ENCODE data around the gene NSDHL. TPM values are rescaled to one million over a fixed set of nuclear protein-coding genes. Genes with fewer than 3 reads are reported as not detected.

The NSDHL gene
- total RNA-seq, 2 experiments from 2014 or later, result 22.9 to 23.6 TPM

GRCh38 chrX:152843852-152844251 is 13.0 kb downstream of the NSDHL start:
- ChIA-PET POLR2A (no interaction called here), CTCF (no interaction called here)

DNA sequence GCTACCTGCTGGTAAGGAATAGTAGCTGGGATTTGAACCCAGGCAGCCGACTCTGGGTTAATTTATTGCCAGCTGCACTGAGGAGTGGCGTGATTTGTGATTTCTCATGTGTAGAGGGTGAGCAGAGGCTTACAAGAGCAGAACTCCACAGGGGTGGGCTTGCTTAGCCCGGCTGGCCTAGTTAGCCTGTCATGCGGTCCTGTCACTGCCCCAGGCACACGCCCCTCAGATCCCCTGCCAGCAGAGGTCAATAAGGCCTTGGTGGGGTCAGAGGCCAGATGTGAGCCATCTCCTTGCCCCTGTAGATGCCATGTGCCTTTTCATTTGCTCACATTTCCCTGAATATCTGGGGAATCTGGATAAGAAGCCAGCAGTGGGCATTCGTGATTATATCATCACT is 13.4 kb downstream of the NSDHL start:
- POLR2A ChIA-PET, result no interaction called here

DNA sequence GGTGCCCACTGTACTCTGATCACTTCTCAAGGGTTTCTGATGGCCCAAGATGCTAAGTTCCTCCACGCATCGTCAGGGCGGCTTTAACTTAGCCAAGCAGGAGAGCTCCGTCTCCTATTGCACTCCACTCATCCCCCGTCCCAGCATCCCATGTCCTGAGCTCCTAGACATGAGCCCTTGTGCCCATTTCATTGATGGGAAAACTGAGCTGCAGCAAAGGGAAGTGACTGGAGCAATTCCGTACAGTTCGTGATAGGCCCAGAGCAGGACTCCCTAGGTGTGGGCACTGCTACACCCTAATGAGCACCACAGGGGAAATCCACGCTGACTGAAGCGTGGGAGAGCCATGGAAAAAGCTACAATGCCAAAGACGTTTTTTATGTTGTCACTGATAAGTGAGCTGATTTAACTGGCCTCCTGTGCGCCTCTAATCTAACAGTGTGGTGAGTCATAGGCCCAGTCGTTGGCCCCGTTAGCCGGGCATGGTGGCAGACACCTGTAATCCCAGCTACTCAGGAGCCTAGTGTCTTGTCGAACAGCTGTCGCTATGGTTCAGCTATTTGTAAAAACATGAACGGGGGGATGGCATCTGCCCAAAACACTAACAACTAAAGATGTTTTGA is 14.9 kb downstream of the NSDHL start:
- ChIA-PET CTCF (no interaction called here), POLR2A (no interaction called here)

More for the DNA sequence above, 13.4 kb downstream of the NSDHL start:
- CTCF ChIA-PET, result no interaction called here

DNA sequence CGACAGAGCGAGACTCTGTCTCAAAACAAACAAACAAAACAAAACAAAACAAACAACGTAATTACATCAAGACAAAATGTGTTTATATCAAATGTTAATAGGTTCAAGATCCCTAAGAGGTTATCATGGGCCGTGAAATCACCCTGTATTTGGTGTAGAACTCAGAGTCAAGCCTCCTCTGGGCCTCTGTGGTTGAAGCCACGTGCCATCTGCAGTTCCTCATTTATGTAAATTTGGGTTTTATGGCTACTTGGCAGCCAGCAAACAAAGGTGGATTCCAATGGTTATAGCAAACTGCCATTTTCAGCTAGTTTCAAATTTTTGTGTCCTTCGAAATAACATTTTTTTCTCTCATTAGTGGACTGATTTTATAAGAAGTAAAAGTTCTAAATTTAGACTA is 16.4 kb downstream of the NSDHL start:
- CTCF ChIA-PET, result no interaction called here
- POLR2A ChIA-PET, result no interaction called here

GRCh38 chrX:152850465-152850864 is 19.6 kb downstream of the NSDHL start:
- CTCF ChIA-PET, result no interaction called here
- POLR2A ChIA-PET, result no interaction called here

DNA sequence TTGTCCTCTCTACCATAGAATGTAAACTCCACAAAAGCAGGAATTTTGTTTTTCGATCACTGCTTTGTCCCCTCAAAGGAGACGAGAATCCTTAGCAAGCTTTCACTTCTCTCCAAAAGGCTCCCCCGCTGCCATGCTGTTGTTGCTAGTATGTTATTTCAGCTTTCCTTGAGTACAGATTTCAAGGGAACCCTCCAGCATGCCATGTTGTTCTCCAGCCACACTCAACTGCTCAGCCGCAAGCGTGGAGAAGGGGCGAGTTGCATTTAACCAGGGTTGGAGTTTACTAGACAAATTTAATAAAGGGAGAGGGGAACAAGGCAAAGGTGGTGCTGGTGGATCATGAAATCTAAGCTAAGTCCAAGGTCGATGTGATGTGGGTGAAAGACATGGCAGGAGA is 23.1 kb downstream of the NSDHL start:
- POLR2A ChIA-PET, result no interaction called here
- CTCF ChIA-PET, result no interaction called here

DNA sequence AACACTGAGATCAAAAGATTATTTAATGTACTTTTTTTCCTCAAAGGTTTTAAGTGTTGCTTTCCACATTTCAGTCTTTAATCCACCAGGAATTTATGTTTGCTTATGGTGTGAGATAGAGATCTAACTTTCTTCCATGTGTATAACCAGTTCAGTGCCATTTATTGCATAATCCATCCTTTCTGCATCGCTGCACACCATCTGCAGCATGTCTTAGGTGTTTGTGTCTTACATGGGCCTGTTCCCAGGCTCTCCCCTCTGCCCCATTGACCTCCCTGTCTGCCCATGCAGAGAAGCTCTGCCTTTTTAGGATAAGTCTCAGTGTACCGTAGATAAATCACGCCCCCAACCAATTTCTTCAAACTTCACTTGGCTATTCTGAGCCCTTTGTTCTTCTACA is 30.3 kb downstream of the NSDHL start:
- ChIA-PET CTCF (no interaction called here), POLR2A (no interaction called here)

DNA sequence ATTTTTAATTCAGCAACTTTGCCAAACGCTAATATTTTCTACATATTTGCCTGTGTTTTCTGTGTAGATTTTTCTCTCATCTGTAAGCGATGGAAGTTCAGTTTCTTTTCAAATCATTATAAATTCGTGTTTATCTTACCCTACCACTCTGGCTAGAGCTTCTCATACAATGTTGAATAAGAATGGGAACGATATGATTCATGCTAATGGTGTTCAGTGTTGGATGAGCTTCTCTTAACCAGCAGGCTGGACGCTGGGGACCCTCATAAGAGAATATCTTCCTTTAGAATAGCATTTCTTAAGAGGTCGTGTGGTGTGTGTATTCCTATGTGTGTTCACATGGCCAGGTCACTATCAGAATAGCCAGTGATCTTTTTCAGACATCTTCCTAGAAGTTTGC is 31.0 kb downstream of the NSDHL start:
- ChIA-PET POLR2A (no interaction called here), CTCF (no interaction called here)

GRCh38 chrX:152865232-152865920 is 34.5 kb downstream of the NSDHL start:
- ChIA-PET CTCF (no interaction called here), POLR2A (no interaction called here)

DNA sequence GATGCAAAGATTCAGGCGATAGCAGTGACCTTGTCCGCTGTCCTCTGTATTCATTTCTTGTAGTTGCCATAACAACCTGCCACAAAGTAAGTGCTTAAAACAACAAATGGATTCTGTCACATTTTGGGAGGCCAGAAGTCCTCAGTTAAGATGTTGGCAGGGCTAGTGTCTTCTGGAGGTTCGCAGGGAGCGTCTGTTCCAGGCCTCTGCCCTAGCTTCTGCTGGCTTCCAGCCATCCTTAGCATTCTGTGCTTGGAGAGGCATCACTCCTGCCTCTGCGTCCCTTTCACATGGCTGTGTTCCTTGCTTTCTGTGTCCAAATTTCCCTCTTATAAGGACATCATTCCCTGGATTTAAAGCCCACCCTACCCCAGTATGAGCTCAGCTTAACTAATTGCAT is 35.5 kb downstream of the NSDHL start:
- CTCF ChIA-PET, result no interaction called here
- POLR2A ChIA-PET, result no interaction called here

DNA sequence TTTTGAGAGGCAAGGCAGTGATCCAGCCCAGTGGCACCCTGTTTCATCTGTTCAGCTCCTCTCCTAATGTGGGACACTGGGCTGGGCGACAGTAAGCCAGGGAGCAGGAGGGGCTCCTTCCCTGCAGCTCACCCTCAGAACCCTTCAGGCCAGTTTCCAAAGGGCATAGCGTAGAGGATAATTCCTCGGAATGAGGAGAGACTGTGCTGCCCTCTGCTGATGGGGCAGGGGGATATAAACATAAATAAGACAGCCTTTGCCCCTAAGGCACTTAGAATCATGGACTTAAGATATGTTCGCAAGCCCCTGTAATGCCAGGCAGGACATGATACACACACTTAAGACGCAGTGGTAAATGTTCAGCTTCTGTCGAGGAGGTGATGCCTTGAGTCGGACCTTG is 39.1 kb downstream of the NSDHL start:
- CTCF ChIA-PET, result no interaction called here
- POLR2A ChIA-PET, result no interaction called here

DNA sequence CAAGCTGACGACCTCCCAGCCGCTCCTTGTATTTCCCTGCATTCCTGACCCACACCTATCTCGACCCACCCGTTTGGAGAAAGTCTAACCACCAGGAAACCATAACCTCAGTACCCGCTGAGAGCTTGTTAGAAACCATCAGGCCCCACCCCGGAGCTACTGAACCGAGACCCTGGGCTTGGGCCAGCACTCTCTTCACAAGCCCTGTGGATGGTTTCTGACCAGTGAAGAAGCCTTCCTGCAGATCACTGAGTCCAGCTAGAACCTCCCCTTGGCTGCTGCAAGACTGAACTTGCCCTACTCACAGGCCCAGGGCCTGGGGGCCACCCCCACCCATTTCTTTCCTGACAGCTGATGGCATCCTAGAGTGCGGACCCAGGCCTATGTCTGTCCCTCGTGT is 40.4 kb downstream of the NSDHL start:
- ChIA-PET POLR2A (no interaction called here), CTCF (no interaction called here)

DNA sequence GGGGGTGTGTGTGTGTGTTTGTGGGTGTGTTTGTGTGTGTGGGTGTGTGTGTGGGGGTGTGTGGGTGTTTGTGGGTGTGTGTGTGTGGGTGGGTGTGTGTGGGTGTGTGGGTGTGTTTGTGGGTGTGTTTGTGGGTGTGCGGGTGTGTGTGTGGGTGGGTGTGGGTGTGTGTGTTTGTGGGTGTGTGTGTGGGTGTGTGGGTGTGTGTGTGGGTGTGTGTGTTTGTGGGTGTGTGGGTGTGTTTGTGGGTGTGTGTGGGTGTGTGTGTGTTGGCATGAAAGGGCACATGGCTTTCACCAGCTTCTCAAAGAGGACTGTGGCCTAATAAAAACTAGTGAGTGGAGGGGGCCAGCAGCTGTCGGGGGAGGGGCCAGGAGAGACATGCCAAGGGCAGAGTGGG is 41.7 kb downstream of the NSDHL start:
- CTCF ChIA-PET, result no interaction called here

DNA sequence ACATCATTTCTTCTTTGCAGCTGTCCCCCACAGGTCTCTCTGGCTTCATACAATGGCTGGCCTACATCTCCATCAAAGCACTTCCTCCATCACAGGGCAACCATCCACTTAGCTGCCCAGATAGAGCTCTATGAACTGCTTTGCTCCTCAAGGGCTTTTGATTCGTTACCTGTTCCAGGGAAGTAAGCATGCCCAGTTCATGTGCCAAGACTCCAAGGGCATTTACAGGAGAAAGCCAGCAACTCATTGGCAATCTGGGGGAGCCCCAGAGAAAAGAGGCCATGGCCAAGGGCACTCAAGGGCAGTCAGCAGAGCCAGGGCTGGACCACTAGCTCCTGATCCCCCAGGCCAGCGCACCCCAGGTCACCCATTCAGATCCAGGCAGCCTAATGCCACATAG is 42.5 kb downstream of the NSDHL start:
- ChIA-PET POLR2A (no interaction called here), CTCF (no interaction called here)

More for the DNA sequence above, 41.7 kb downstream of the NSDHL start:
- POLR2A ChIA-PET, result no interaction called here

GRCh38 chrX:152876931-152877840 is 46.3 kb downstream of the NSDHL start:
- ChIA-PET POLR2A (no interaction called here), CTCF (no interaction called here)

DNA sequence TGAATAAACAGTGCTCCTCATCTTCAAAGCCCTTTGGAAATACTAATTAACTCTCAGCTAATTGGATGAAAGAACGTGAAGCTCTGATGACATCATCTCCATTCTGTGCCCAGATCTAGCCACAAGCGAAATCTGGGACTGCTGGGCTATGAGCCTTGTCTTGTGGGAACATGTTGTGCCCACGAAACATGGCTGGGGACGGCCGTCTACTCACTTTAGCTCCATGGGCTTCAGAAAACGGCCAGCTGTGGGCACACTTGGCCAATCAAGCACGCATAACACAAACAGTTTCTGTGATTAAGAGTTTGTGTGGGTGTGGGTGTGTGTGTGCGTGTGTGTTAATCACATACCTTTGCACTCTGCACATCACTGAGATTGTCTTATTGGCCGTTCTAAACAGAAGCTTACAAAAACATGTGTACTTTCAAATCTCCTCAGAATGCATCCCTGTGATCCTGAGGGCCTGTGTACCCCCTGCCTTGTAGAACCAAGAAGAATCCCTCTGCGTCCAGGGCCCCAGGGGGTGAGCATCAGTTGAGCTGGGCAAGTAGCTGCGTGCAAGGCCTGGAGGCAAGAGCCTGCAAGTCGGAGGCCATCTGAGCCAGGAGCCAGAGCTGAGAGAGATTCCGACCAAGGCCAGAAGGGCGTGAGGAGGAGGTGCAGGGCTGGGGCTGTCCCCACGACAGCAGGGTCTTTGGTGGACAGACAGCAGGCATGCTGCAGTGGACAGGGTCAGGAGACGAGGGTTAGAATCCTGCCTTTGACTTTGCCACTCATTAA is 48.3 kb downstream of the NSDHL start:
- POLR2A ChIA-PET, result no interaction called here
- CTCF ChIA-PET, result interaction anchor here (0.6 kb wide), 1 partner anchor 1469 kb away, joined by 4 read pairs; no protein-coding TSS in a partner anchor

GRCh38 chrX:152881289-152881688 is 50.4 kb downstream of the NSDHL start:
- CTCF ChIA-PET, result no interaction called here
- POLR2A ChIA-PET, result no interaction called here

DNA sequence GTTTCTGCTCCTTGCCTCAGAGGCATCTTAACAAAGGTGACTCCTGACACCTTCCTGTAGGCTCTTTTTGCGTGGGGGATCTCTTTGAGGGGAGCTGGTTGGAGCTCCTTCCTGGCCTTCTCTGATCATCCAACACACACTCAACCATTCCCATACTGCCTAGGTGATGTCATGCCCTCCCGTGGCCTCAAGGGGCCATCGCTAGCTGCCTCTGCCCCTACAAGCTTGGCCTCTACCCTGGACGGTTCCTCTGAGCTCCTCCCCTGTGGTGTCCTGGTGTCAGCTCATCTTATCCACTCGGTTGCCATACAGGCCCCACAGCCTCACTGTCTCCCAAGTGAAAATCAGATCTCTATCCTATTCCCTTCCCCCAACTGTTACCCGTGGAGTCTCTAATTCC is 53.3 kb downstream of the NSDHL start:
- ChIA-PET CTCF (no interaction called here), POLR2A (interaction anchor here (0.6 kb wide), 1 partner anchor 57 kb away, joined by 3 read pairs; no protein-coding TSS in a partner anchor)

GRCh38 chrX:152886716-152887115 is 55.9 kb downstream of the NSDHL start:
- POLR2A ChIA-PET, result no interaction called here
- CTCF ChIA-PET, result no interaction called here

DNA sequence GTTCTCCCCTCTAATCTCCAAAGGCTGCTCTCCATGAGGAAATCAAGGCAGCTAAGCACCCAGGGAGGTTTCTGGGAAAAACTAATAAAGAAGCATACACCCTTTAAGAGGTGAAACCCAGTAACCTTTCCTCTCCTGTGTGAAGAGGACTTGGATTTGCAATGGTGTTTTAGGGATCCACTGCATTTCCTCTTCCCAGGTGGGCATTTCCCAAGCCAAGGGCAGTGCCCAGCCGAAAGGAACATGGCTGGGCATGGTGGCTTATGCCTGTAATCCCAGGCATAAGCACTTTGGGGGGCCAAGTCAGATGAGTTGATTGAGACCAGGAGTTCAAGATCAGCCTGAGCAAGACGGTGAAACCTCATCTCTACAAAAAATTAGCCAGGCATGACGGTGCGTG is 61.6 kb downstream of the NSDHL start:
- ChIA-PET POLR2A (no interaction called here), CTCF (interaction anchor here (1.4 kb wide), 1 partner anchor 21 kb away, joined by 3 read pairs; no protein-coding TSS in a partner anchor)

Measured in activated CD8-positive, alpha-beta memory T cell treated with anti-CD3 and anti-CD28 coated beads for 36 hours (primary cell).